WTC11 (cell line): ENCODE data around the gene UTP11. TPM values are rescaled to one million over a fixed set of nuclear protein-coding genes. Genes with fewer than 3 reads are reported as not detected.

Experiments used
- ETV6 ChIP-seq: sonication (generic); formaldehyde crosslinking; IDR thresholded peaks from 2 replicates; pipeline ENCODE4 v1.8.1; 2022; ENCODE audit warnings: mild to moderate bottlenecking, missing genetic modification reagents
- FOXJ3 ChIP-seq: sonication (generic); formaldehyde crosslinking; IDR thresholded peaks from 2 replicates; pipeline ENCODE4 v1.9.0; 2021; ENCODE audit warnings: missing genetic modification reagents, mild to moderate bottlenecking, borderline replicate concordance
- GABPB1 ChIP-seq: sonication (generic); formaldehyde crosslinking; IDR thresholded peaks from 2 replicates; pipeline ENCODE4 v1.8.1; 2023; ENCODE audit warnings: mild to moderate bottlenecking, missing genetic modification reagents
- GRHL2 ChIP-seq: fragments of 250-450 bp; sonication (Bioruptor Pico); IDR thresholded peaks from 2 replicates; pipeline ENCODE4 v1.8.0; 2022; ENCODE audit warnings: mild to moderate bottlenecking, moderate library complexity; ENCODE audit not compliant: insufficient replicate concordance, severe bottlenecking
- HMGA2 ChIP-seq: fragments of 250-450 bp; sonication (Bioruptor Pico); IDR thresholded peaks from 2 replicates; pipeline ENCODE4 v1.4.0; 2021; ENCODE audit warnings: mild to moderate bottlenecking, moderate library complexity
- IRF2 ChIP-seq: sonication (generic); formaldehyde crosslinking; IDR thresholded peaks from 2 replicates; pipeline ENCODE4 v1.8.0; 2022; ENCODE audit warnings: low read depth, missing genetic modification reagents, borderline replicate concordance
- MXD4 ChIP-seq: fragments of 250-450 bp; sonication (Bioruptor Pico); IDR thresholded peaks from 2 replicates; pipeline ENCODE4 v1.8.0; 2021; ENCODE audit warnings: mild to moderate bottlenecking, moderate library complexity, borderline replicate concordance
- NFE2L1 ChIP-seq: sonication (generic); formaldehyde crosslinking; IDR thresholded peaks from 2 replicates; pipeline ENCODE4 v1.8.1; 2023; ENCODE audit warnings: missing genetic modification reagents
- SOX15 ChIP-seq: fragments of 250-450 bp; sonication (Bioruptor Pico); IDR thresholded peaks from 2 replicates; pipeline ENCODE4 v1.9.0; 2021; ENCODE audit warnings: mild to moderate bottlenecking
- ZNF121 ChIP-seq: sonication (generic); formaldehyde crosslinking; IDR thresholded peaks from 2 replicates; pipeline ENCODE4 v1.8.0; 2023; ENCODE audit warnings: missing genetic modification reagents
- ZNF138 ChIP-seq: sonication (generic); formaldehyde crosslinking; conservative IDR thresholded peaks from 2 replicates; pipeline ENCODE4 v1.8.1; 2022; ENCODE audit warnings: mild to moderate bottlenecking, moderate library complexity, missing genetic modification reagents
- ZNF219 ChIP-seq: sonication (generic); formaldehyde crosslinking; IDR thresholded peaks from 2 replicates; pipeline ENCODE4 v1.8.0; 2023; ENCODE audit warnings: missing genetic modification reagents, mild to moderate bottlenecking, borderline replicate concordance
- ZNF423 ChIP-seq: fragments of 250-450 bp; sonication (Bioruptor Pico); IDR thresholded peaks from 2 replicates; pipeline ENCODE4 v2.1.2; 2022; ENCODE audit warnings: mild to moderate bottlenecking, moderate library complexity
- ZNF671 ChIP-seq: fragments of 250-450 bp; sonication (Bioruptor Pico); IDR thresholded peaks from 2 replicates; pipeline ENCODE4 v1.8.0; 2021; ENCODE audit warnings: mild to moderate bottlenecking
- total RNA-seq: library from RNA; stranded (reverse); gene quantifications from 3 replicates; pipeline ENCODE4 v1.2.3, GENCODE V29; 2021
- TF ChIP-seq, protein P1 (sequence below): sonication (generic); formaldehyde crosslinking; IDR thresholded peaks from 2 replicates; pipeline ENCODE4 v1.8.0; 2023; ENCODE audit warnings: mild to moderate bottlenecking, missing genetic modification reagents
- TF ChIP-seq, protein P2 (sequence below): sonication (generic); formaldehyde crosslinking; IDR thresholded peaks from 2 replicates; pipeline ENCODE4 v1.8.0; 2023; ENCODE audit warnings: missing genetic modification reagents
- TF ChIP-seq, protein P3 (sequence below): sonication (generic); formaldehyde crosslinking; IDR thresholded peaks from 2 replicates; pipeline ENCODE4 v1.8.1; 2023; ENCODE audit warnings: mild to moderate bottlenecking, missing genetic modification reagents, borderline replicate concordance
- TF ChIP-seq, protein P4 (sequence below): sonication (generic); formaldehyde crosslinking; IDR thresholded peaks from 2 replicates; pipeline ENCODE4 v1.8.1; 2022; ENCODE audit warnings: low read depth, missing genetic modification reagents, borderline replicate concordance
- TF ChIP-seq, protein P5 (sequence below): sonication (generic); formaldehyde crosslinking; IDR thresholded peaks from 2 replicates; pipeline ENCODE4 v1.8.1; 2023; ENCODE audit warnings: mild to moderate bottlenecking, missing genetic modification reagents, moderate library complexity
- TF ChIP-seq, protein P6 (sequence below): sonication (generic); formaldehyde crosslinking; IDR thresholded peaks from 2 replicates; pipeline ENCODE4 v1.8.1; 2023; ENCODE audit warnings: mild to moderate bottlenecking, moderate library complexity, missing genetic modification reagents
- TF ChIP-seq, protein P7 (sequence below): sonication (generic); formaldehyde crosslinking; IDR thresholded peaks from 2 replicates; pipeline ENCODE4 v1.8.1; 2022; ENCODE audit warnings: missing genetic modification reagents, borderline replicate concordance

UTP11 gene
- total RNA-seq, 1 experiment from 2014 or later: 42.2 TPM

DNA sequence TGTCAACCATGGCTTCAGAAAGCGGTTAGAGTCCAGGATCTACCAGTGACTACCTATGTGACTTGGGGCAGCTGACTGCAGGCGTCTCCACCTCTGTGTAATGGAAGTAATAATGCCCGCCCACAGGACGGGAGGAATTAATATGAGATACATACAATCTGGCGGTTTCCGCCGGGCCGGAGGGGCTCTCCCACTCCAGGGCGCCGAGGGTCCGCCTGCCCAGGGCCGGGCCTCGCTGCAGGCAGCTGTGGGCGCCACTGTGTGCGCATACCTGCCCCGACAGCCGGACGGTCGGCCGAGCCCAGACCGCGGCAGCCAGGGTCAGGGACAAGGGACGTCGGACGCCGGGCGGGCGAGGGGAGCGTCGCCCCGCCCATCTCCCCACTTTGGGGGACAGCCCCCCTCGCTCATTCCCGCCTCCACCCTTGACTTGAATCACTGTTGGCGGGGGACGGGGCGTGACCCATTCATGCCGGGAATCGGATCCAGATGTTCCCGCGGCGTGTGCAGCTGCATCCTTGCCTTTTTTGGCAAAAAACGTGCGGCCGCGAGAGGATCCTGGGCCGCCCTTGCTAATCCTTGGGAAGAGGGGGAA lies 16.7 kb upstream of the UTP11 start (continued):
- TF ChIP-seq IRF2: no peak
- TF ChIP-seq, protein P1, sequence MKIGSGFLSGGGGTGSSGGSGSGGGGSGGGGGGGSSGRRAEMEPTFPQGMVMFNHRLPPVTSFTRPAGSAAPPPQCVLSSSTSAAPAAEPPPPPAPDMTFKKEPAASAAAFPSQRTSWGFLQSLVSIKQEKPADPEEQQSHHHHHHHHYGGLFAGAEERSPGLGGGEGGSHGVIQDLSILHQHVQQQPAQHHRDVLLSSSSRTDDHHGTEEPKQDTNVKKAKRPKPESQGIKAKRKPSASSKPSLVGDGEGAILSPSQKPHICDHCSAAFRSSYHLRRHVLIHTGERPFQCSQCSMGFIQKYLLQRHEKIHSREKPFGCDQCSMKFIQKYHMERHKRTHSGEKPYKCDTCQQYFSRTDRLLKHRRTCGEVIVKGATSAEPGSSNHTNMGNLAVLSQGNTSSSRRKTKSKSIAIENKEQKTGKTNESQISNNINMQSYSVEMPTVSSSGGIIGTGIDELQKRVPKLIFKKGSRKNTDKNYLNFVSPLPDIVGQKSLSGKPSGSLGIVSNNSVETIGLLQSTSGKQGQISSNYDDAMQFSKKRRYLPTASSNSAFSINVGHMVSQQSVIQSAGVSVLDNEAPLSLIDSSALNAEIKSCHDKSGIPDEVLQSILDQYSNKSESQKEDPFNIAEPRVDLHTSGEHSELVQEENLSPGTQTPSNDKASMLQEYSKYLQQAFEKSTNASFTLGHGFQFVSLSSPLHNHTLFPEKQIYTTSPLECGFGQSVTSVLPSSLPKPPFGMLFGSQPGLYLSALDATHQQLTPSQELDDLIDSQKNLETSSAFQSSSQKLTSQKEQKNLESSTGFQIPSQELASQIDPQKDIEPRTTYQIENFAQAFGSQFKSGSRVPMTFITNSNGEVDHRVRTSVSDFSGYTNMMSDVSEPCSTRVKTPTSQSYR (CRISPR knock-in tag): peak; percentile 22; the same call in 1 of the 2 replicates
- no peak for TF ChIP-seq MXD4 (CRISPR knock-in tag)
- TF ChIP-seq, protein P2, sequence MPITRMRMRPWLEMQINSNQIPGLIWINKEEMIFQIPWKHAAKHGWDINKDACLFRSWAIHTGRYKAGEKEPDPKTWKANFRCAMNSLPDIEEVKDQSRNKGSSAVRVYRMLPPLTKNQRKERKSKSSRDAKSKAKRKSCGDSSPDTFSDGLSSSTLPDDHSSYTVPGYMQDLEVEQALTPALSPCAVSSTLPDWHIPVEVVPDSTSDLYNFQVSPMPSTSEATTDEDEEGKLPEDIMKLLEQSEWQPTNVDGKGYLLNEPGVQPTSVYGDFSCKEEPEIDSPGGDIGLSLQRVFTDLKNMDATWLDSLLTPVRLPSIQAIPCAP (CRISPR knock-in tag): no peak
- peak; percentile 93 for TF ChIP-seq ETV6 (CRISPR knock-in tag)
- TF ChIP-seq, protein P3, sequence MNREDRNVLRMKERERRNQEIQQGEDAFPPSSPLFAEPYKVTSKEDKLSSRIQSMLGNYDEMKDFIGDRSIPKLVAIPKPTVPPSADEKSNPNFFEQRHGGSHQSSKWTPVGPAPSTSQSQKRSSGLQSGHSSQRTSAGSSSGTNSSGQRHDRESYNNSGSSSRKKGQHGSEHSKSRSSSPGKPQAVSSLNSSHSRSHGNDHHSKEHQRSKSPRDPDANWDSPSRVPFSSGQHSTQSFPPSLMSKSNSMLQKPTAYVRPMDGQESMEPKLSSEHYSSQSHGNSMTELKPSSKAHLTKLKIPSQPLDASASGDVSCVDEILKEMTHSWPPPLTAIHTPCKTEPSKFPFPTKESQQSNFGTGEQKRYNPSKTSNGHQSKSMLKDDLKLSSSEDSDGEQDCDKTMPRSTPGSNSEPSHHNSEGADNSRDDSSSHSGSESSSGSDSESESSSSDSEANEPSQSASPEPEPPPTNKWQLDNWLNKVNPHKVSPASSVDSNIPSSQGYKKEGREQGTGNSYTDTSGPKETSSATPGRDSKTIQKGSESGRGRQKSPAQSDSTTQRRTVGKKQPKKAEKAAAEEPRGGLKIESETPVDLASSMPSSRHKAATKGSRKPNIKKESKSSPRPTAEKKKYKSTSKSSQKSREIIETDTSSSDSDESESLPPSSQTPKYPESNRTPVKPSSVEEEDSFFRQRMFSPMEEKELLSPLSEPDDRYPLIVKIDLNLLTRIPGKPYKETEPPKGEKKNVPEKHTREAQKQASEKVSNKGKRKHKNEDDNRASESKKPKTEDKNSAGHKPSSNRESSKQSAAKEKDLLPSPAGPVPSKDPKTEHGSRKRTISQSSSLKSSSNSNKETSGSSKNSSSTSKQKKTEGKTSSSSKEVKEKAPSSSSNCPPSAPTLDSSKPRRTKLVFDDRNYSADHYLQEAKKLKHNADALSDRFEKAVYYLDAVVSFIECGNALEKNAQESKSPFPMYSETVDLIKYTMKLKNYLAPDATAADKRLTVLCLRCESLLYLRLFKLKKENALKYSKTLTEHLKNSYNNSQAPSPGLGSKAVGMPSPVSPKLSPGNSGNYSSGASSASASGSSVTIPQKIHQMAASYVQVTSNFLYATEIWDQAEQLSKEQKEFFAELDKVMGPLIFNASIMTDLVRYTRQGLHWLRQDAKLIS: no peak
- TF ChIP-seq HMGA2 (CRISPR knock-in tag): no peak
- TF ChIP-seq SOX15: no peak
- 0 out of 2 replicates have a peak, but pooled peaks have one; percentile 32 for TF ChIP-seq NFE2L1 (CRISPR knock-in tag)
- TF ChIP-seq, protein P4, sequence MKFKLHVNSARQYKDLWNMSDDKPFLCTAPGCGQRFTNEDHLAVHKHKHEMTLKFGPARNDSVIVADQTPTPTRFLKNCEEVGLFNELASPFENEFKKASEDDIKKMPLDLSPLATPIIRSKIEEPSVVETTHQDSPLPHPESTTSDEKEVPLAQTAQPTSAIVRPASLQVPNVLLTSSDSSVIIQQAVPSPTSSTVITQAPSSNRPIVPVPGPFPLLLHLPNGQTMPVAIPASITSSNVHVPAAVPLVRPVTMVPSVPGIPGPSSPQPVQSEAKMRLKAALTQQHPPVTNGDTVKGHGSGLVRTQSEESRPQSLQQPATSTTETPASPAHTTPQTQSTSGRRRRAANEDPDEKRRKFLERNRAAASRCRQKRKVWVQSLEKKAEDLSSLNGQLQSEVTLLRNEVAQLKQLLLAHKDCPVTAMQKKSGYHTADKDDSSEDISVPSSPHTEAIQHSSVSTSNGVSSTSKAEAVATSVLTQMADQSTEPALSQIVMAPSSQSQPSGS (CRISPR knock-in tag): no peak
- no peak for TF ChIP-seq ZNF219
- TF ChIP-seq ZNF671 (CRISPR knock-in tag): no peak
- TF ChIP-seq ZNF423 (CRISPR knock-in tag): peak; percentile 33; the same call in 1 of the 2 replicates
- no peak for TF ChIP-seq ZNF121 (CRISPR knock-in tag)
- no peak for TF ChIP-seq FOXJ3
- TF ChIP-seq GRHL2 (CRISPR knock-in tag): no peak
- TF ChIP-seq, protein P5, sequence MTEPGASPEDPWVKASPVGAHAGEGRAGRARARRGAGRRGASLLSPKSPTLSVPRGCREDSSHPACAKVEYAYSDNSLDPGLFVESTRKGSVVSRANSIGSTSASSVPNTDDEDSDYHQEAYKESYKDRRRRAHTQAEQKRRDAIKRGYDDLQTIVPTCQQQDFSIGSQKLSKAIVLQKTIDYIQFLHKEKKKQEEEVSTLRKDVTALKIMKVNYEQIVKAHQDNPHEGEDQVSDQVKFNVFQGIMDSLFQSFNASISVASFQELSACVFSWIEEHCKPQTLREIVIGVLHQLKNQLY: no peak
- no peak for TF ChIP-seq GABPB1 (CRISPR knock-in tag)
- no peak for TF ChIP-seq ZNF138 (CRISPR knock-in tag)
- TF ChIP-seq, protein P6, sequence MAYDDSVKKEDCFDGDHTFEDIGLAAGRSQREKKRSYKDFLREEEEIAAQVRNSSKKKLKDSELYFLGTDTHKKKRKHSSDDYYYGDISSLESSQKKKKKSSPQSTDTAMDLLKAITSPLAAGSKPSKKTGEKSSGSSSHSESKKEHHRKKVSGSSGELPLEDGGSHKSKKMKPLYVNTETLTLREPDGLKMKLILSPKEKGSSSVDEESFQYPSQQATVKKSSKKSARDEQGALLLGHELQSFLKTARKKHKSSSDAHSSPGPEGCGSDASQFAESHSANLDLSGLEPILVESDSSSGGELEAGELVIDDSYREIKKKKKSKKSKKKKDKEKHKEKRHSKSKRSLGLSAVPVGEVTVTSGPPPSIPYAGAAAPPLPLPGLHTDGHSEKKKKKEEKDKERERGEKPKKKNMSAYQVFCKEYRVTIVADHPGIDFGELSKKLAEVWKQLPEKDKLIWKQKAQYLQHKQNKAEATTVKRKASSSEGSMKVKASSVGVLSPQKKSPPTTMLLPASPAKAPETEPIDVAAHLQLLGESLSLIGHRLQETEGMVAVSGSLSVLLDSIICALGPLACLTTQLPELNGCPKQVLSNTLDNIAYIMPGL (CRISPR knock-in tag): peak; percentile 44; the same call in 1 of the 2 replicates
- TF ChIP-seq, protein P7, sequence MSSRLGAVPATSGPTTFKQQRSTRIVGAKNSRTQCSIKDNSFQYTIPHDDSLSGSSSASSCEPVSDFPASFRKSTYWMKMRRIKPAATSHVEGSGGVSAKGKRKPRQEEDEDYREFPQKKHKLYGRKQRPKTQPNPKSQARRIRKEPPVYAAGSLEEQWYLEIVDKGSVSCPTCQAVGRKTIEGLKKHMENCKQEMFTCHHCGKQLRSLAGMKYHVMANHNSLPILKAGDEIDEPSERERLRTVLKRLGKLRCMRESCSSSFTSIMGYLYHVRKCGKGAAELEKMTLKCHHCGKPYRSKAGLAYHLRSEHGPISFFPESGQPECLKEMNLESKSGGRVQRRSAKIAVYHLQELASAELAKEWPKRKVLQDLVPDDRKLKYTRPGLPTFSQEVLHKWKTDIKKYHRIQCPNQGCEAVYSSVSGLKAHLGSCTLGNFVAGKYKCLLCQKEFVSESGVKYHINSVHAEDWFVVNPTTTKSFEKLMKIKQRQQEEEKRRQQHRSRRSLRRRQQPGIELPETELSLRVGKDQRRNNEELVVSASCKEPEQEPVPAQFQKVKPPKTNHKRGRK (CRISPR knock-in tag): no peak
